Stimulated activated naive CD4-positive, alpha-beta T cell treated with Interleukin-2 at 50 U/mL for 16 hours (primary cell): ENCODE data around the gene MAEA.
A peak's percentile ranks its signal among the peaks of the same experiment; 100 is the strongest.

Experiments used
- DNase-seq: peaks from one replicate; lab custom pipeline; 2025; lab: John Stamatoyannopoulos, UW

MAEA gene

DNA sequence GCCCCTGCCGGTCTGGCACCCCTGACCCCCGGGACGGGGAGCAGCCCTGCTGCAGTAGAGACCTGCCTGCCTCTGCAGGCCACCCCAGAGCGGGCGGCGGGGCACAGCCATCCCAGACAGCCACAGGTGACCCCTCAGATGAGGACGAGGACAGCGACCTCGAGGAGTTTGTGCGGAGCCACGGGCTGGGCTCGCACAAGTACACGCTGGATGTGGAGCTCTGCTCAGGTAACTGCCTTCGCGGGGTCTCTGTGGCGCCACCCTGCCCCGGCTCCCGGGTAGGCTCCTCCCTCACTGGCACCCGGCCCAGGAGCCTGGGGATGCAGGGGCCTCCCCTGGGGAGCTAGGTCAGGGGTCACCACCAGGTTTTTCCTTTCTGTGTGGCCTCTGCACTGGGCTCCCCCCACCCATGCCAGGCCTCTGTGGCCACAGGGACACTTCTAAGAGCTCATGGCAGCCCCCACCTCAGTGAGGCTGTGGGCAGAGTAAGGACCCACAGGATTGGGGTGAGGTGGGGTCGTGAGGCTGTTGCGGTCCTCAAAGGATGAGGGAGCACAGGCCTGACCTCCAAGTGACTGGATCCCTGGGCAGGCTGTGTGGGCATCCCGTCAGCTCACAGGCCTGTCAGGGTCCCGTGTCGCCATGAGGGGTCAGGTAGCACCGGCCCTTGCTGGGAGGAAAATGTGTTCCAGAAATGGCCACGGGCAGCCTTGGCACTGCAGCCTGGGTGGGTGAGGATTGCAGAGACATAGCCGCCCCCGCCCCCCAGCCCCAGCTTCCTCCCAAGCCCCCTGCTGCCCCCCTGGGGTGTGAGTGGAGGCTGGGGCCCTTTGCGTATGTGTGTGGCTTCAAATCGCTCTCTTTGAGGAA, 63.7 kb downstream of the MAEA start:
- no peak for DNase-seq

DNA sequence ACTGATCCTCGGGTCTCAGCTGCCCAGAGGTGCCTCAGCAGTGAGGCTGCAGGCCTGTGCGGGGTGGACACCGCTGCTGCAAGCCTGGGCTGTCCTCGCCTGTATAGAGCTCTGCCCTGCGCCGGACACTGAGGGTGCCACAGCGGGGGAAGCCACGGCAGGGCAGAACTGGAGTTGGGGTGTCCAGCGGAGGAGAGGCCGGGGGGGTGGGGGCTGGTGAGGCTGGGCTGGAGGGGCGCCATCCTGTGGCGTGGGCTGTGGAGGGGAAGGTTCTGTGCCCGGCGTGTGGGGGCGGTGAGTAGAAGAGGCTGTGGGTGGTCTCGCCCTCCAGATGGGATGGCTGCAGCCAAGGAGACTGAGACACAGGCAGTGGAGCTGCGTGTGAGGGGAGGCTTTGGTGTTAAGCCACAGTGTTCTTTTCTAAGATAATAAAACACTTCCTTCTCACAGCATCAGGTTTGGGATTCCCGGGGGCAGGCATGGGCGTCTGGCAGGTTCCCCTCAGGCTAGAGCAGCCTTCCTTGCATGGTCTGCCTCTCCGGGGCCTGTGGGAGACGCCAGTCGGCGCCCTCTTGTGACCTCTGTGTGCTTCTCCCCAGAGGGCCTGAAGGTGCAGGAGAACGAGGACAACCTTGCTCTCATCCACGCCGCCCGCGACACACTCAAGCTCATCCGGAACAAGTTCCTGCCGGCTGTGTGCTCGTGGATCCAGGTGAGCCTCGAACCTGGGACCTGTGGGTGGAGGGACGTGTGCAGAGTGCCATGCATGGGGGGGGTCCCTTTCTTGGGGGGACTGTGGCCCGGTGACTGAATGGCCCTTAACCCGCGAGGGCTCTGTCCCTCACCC, 64.7 kb downstream of the MAEA start:
- DNase-seq: no peak

DNA sequence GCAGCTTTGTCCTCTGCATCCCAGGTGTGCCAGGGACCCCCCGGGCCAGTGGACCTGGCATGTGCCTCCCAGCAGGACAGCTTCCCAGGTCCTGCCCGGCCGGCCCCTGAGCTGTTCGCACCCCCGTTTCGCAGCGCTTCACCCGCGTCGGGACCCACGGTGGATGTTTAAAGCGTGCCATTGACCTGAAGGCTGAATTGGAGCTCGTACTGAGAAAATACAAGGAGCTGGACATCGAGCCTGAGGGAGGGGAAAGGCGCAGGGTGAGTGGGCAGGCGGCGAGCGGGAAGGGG, 65.2 kb downstream of the MAEA start:
- DNase-seq: no peak

DNA sequence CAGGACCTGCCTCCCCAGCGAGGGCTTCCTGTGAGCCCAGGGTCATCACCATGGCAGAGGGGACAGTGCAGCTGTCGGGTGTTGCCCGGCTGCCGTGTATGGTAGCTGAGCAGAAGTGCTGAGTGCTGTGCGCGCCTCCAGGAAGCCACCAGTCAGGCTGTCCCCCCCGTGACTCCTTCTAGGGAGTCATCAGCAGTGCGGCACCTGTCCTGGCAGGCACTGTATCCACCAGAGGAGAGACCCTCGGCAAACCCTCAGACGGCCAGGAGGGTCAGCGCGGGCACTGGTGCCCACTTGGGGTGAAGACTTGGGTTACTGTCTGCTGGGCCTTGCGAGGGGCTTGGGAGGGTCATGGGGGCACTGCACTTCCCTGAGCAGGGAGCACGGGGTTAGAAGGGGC, 65.7 kb downstream of the MAEA start:
- no peak for DNase-seq

DNA sequence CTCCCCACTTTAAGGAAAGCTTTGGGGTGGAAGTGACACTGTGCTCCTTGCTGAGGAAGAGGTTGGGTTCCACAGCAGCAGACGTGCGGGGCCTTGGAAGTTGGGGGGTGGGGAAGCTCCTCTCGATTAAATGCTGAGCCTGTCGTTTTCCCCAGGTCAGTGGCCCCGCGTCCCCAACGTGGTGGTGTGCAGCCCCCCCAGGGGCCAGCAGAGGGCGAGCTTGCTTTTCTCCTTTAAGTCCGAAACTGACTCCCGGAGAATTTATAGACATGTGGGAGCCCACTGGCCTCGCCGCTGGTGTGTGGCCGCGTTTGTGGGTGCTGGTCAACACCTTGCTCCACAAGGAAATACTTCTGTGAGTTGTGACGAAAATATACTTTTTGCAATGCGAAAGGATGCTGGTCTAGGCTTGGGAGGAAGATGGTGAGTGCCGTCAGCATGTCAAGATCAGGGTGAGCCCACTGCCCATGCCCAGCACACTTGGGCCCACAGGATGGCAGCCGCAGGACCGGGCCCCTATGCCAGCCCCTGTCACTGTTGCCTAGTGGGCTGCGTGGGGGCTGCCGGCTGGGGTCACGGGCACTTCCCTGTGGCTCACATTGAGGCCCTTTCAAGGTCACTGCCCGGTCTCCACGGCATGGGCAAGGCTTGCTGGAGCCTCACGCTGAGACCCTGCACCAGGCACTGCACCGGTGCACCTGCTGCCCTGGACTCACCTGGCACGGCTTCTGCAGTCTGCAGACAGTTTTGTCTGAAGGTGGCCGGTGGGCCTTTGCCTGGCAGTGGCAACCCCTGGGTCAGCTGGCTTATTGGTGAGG, 66.7 kb downstream of the MAEA start:
- DNase-seq: peak; percentile 7

DNA sequence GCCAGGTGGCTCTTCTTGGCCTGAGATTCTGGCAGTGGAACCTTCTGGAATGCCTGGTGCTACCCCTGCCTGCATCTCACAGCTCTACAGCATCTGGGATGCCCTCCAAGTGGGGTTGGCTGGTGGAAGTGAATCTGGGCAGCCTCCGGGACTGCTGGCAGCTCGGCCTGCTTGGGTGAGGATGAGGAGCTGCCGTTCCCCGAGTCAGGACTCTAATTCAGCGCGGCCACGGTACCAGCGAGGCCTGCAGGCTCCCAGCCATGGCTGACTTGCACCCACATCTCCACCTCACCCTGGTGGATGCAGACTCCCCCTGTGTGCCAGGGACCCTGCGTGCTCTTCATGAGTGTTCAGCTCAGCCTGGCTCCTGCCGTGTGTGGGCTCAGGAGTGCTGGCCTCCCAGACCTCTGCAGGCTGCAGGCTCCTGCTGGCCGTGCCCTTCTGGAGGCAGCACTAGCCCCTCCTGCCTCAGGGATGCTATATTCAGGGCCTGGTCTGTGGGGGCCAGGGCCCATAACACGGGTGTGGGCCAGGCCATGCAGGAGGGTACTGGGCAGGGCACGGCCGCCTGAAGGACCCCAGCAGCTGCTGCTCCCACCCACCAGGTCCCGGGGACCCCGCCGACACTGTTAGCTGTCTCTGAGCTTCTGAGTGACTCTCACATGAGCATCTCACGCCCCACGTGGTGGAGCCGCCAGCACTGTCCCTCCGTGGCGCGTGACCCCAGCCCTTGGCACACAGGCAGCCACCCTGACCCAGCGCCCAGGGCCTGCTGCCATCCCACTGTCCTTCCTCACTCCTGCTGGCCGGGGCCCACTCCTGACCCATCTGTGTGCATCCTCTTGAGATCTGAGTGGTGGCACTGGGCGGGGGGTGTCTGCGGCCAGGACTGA, 67.9 kb downstream of the MAEA start:
- DNase-seq: no peak

DNA sequence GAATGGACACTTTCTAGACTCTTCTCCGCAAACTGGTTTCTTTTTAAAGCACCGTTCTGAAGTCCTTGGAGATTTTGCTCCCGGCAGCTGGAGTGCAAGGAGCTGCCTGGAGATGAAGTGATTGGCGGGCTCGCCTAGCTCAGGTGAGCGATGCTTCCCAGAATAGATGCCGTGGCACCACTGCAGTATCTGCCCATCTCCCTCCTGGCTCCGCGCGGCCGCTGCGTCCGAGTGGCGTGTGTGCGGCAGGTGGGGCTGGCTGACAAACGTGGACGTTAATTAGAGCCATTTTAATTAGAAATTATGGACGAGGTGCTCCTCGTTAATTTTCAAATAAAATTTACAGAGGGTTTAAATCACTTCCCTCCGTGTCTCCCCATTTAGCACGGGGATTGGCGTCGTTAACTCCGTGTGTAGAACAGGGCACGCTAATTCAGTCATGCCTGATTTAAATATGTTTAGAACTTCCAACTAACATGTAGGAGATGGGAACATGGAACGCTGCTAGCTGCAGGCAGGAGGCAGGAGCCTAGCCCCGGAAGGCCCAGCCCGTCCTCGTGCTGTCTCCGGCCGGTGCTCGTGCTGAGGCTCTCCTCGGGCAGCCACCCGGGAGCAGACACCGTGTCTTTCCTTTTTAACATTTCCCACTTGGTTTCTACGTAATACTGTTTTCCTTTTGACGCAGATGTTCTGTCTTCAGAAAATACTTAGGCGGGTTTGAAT, 68.9 kb downstream of the MAEA start:
- DNase-seq: no peak

DNA sequence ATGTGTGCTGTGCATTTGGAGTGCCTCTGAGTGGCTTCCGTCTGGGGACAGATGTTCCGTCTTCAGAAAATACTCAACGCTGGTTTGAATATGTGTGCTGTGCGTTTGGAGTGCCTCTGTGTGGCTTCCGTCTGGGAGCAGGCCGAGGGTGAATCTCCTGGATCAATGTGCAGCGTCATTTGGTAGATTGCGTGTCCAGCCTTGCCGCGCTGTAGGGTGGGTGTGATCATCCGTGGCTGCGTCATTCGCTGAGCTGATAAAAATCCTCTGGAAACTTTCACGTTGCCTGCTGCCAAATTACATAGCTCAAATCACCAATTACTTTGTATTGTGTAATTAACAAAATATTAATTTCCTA, 69.4 kb downstream of the MAEA start:
- DNase-seq: no peak

DNA sequence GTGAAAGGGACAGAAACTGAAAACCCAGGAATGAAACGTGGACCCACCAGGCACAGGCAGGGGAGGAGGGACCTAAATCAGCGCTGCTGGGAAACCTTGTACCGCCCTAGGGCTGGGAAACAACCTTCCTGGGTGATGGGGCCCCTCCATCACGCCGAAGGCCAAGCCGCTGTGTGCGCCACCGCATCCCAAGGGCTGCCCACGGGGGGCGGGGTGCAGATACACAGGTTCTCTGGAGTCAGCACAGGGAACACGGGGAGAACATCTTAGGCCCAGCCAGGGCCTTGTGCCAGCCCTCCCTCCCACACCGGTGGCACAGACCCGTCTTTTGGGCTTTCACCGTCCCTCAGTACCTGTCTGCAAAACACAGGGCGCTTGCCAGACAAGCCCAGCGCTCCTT, 70.3 kb downstream of the MAEA start:
- DNase-seq: no peak

DNA sequence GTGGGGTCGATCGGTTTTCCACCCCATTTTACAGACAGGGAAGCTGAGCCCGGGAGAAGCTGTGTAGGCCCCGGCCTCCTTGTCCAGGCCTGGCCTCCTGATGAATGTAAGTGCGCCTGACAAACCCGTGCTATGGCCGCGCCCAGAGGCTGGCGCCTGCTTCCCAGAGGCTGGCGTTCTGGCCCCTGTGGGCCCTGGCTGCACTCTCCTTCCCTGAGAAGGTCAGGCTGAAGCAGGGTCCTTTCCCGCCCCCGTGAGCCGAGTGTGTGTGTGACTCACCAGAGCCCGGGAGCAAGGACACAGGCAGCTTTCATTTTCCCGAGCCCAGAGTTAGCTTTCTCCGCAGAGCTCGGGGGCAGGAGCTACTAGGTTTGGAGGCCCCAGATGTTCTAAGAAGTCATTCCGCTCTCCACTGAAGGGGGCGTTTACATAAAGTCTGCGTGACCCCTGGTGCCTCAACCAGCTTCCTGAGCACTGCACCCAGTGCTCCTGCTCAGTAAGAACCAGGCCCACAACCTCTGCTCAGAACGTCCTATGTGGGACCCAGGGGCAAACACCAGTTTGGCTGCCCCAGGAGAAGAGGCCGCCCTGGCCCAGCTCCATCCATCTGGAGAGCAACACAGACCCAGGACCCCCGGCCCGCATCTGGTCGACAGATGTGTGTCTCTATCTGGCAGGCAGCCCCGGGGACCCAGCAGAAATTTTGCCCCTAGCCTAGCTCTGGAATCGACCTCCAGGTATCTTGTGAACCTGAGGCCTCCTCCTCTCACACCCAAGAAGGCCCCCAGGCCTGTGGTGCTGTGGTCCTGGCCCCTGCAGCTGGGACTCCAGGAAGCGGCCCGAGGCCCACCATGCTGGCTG, 71.0 kb downstream of the MAEA start:
- DNase-seq: no peak

DNA sequence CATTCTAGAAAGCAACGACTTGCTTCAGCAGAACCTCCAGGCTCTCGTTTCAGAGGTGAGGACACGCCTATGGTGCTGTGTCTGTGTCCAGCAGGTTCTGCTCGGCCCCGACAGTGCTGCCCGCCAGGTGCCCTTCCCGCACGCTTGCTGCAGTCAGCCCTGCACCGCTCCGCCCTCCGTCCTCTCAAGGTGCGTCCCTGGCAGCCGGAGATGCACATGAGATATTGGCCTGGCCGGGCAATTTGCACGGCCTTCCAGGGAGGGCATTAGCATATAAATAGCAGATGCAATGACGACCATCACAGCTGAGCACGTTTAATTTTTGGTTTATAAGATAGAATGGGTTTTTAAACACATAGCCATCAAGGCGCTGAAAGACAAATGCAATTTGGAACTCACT, 71.7 kb downstream of the MAEA start:
- DNase-seq: no peak

DNA sequence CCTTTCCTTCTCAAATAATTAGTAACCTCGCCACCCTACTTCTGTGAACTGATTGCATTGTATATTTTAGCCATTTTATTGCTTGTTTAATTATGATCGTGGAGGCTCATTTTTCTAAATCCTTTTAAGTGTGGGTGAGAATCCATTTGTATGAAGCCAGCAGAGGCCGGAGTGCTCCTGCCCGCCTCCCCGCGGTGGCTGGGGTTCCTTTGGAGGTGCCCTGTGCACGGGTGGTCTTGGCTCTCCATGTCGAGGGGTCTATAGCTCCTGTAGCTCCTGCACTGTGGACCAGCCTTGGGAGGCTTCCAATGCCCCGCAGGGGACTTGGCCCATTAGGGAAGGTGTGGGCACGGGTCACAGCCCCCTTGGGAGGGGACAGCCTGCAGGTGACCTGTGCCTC, 72.4 kb downstream of the MAEA start:
- no peak for DNase-seq

DNA sequence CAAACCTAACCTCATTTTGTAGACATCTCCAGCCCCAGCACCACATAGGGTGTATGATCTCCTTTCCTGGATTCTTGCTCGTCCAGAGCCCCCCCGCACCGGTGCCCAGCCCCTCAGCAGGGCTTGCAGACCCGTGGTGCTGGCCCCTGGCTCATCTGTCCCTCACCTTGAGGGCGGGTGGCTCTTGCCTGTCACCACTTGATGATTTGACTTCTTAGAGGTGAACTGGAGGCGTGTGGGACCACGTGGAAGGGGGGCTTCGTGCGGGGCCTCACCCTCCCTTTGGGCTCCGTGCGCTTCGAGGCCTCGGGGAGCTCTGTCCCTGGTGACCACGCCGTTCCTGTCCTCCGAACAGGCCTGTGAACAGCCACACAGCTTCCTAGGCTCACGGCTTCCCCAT, 72.8 kb downstream of the MAEA start:
- no peak for DNase-seq

DNA sequence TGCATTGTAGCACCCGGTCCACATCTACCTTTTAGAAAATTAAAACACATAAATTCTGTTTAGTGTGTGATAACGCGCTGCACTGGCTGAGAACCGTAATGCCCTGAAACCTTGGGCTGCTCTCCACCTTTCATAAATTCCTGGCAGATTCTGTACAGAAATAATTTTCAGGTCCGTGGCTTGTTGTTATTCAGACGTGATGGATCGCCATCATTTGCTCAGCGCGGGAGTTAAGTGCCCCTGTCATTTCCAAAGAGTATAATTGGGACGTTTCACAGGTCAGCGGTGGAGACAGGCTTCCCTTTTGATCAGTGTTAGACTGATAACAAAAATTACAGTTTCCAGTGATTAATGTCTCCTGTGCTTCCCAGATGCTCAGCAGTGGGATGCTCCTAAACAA, 73.8 kb downstream of the MAEA start:
- DNase-seq: no peak

DNA sequence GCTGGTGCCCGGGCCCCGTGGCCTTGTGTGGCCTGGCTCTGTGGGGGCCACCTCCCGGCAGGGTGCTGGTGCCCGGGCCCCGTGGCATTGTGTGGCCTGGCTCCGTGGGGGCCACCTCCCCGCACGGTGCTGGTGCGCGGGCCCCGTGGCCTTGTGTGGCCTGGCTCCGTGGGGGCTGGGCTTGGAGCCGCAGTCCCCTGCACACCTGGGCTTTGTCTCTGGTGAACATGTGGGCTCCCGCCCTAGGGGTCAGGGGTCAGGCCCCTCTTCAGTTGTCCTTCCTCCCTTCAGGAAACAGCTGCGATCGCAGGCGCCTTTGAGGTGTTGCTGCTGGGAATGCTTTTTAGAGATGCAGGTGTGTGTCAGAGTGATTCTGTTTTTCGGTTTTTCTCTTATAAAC, 74.5 kb downstream of the MAEA start:
- DNase-seq: no peak

DNA sequence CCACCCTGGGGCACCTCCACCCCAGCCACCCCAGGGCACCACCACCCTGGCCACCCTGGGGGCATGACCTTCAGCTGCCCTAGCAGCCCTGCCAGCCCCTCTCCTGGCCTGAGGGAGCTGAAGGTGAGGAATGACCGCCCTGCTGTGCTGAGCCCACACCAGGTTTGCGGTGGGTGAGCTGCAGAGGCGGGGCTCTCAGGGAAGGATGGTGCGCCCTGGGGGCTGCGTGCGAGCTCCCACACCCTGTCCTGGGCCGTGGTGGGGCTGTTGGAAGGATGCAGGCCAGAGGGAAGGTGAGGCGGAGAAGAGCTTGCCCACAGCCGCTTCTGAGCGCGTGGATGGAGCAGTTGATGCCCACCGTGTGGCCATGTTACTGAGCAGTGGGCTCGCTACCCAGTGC, 75.1 kb downstream of the MAEA start:
- no peak for DNase-seq

DNA sequence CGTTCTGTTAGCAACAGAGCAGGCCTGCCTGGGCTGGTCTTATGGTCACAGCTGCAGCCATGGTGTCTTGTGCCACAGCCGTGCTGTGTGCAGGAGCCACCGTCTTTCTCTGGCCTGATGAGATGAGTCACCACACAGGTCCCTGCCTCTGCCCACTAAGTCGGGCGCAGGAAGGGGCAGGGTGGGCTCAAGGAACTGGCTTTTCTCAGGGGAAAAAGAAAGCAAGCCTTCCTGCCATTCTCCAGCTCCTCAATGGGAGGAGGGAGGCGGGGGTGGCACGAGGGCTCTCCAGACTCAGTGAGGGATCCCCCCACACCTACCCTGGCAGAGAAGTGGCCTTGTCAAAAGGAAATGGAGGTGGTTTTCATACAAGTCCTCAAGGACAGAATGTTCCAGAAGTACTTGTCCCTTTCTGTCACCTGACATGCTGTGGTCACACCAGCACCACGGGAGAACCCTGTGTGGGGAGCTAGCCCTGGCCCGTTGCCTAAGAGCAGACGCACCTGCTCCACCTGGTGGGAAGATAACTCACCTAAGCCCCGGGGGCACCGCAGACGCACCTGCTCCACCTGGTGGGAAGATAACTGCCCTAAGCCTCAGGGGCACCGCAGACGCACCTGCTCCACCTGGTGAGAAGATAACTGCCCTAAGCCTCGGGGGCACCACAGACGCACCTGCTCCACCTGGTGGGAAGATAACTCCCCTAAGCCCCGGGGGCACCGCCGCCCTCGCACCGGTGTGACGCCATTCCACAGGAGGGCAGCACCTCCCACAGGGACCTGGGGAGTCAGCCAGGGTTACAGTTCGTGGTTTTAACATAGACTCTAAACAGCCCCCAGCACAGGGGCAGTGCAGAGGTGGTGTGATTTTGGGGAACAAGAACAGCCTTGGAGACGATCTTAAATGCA, 75.8 kb downstream of the MAEA start:
- no peak for DNase-seq

DNA sequence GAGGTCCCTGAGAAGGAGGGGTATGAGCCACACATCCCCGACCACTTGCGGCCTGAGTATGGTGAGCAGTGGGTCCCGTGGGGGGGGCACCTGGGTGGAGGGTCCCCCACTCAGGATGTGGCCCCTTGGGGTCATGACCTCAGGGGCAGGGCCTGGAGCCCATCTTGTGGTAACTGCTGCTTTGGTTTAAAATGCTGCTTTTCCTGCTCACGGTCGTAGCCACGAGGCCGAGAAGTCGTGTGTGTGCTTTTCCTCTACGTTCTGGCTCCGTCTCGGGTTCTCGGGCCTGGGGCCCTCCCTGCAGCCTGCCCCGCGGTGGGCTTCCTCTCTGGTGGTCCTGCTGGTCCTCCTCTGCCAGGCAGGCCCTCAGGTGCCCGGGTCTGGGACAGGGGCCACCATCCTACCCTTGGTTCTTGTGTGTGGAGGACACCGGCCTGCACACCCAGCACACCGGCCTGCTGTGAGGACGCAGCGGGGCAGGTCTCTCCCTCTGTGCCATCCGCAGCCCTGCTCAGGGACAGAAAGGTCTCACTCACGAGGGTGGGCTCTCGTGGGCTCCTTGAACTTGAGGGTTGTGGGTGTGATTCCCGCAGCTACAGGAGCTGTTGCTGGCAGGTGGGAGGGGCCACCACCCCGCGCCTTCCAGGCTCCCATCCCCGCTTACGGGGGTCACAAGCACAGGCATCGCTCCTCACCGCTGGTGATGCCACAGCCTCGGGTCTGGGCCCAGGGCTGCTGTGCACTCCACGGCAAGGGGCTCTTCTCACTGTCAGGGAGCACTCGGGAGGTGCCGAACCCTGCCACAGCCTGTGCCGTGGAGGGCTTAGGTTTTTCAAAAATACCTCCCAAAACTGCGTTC, 76.9 kb downstream of the MAEA start:
- DNase-seq: no peak
